ENCODE data around the gene DCAF17.
"Not testable (repeated sequence)": the region's sequence is repeated elsewhere in the genome, so short reads cannot be mapped to it uniquely, and the experiment has no call there.

The DCAF17 gene

GRCh38 chr2:171497664-171498063 lies 63.6 kb downstream of the DCAF17 start:
- H3K79me1 ChIP-seq (ENCODE audit: low read depth, low read length); H3K4ac ChIP-seq (ENCODE audit: low read length); H3K23ac ChIP-seq (ENCODE audit: low read depth, low read length, poor library complexity); H2BK5ac ChIP-seq (ENCODE audit: low read length); H3K27ac ChIP-seq (replicated peaks; ENCODE audit: low read length); H3K9ac ChIP-seq (ENCODE audit: low read depth, low read length, poor library complexity); H3K9me3 ChIP-seq (replicated peaks in 1 of 2; ENCODE audit: control insufficient read depth in 2 of 2, insufficient read depth in 1 of 2, low read depth in 1 of 2, low read length in 2 of 2); H4K8ac ChIP-seq (ENCODE audit: low read depth, low read length); H3K4me3 ChIP-seq (ENCODE audit: low read length in 2 of 2); H3K18ac ChIP-seq (ENCODE audit: low read length); H2AK5ac ChIP-seq (ENCODE audit: low read depth, low read length); H2BK120ac ChIP-seq (ENCODE audit: low read depth, low read length); H3K4me2 ChIP-seq (ENCODE audit: insufficient read depth, low read length, poor library complexity, severe bottlenecking); H3K27me3 ChIP-seq (ENCODE audit: control insufficient read depth in 3 of 3, insufficient read depth in 3 of 3, low read depth in 1 of 3, low read length in 3 of 3); H3K14ac ChIP-seq (ENCODE audit: low read length); DNase-seq (ENCODE audit: low spot score); H2BK12ac ChIP-seq (ENCODE audit: low read length); H2BK15ac ChIP-seq (ENCODE audit: low read length); H2AFZ ChIP-seq (ENCODE audit: low read length); H3K4me1 ChIP-seq (ENCODE audit: control insufficient read depth in 2 of 2, insufficient read depth in 1 of 2, low read depth in 1 of 2, low read length in 2 of 2); H3K36me3 ChIP-seq (replicated peaks in 1 of 2; ENCODE audit: control insufficient read depth in 2 of 2, insufficient read depth in 2 of 2, low read length in 2 of 2); H4K91ac ChIP-seq (ENCODE audit: low read depth, low read length, poor library complexity): not testable (repeated sequence)
- whole genome bisulfite sequencing, 2 donors (ENCODE audit: extremely low coverage in 2 of 2, insufficient read length in 2 of 2, insufficient replicate concordance in 1 of 2) = no CpG with 5 or more reads among the region's 5 CpGs

DNA sequence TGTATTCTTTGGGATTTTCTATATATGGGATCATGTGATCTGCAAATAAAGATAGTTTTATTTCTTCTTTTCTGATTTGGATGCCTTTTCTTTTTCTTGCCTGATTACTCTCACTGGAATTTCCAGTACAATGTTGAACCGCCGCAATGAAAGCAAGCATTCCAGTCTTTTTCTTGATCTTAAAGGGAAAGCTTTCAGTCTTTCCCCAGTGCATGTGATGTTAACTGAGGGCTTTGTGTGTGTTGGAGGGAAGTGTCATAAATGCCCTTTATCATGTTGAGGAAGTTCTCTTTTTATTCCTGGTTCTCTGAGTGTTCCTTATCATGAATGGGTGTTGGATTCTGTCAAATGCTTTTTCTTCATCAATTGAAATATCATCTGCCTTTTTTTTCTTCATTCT lies 71.3 kb downstream of the DCAF17 start:
- Histone ChIP-seq H3K23ac (ENCODE audit: low read depth, low read length, poor library complexity) (no peak overlapping the region), H3K4ac (ENCODE audit: low read length) (no peak overlapping the region), H4K91ac (ENCODE audit: low read depth, low read length, poor library complexity) (no peak overlapping the region), H3K36me3 (replicated peaks in 1 of 2; ENCODE audit: control insufficient read depth in 2 of 2, insufficient read depth in 2 of 2, low read length in 2 of 2) (no peaks in the 10 kb centered on the region), H3K4me3 (ENCODE audit: low read length in 2 of 2) (no peak overlapping the region), H4K8ac (ENCODE audit: low read depth, low read length) (no peak overlapping the region), H2BK120ac (ENCODE audit: low read depth, low read length) (no peak overlapping the region), H3K27me3 (ENCODE audit: control insufficient read depth in 3 of 3, insufficient read depth in 3 of 3, low read depth in 1 of 3, low read length in 3 of 3) (no peaks in the 10 kb centered on the region), H2BK15ac (ENCODE audit: low read length) (no peak overlapping the region), H3K14ac (ENCODE audit: low read length) (no peak overlapping the region), H3K9me3 (replicated peaks in 1 of 2; ENCODE audit: control insufficient read depth in 2 of 2, insufficient read depth in 1 of 2, low read depth in 1 of 2, low read length in 2 of 2) (no peaks in the 10 kb centered on the region), H3K79me1 (ENCODE audit: low read depth, low read length) (no peaks in the 10 kb centered on the region), H3K4me1 (ENCODE audit: control insufficient read depth in 2 of 2, insufficient read depth in 1 of 2, low read depth in 1 of 2, low read length in 2 of 2) (peaks cover 0 to 3% of the 10 kb centered on the region in 2 donors), H3K9ac (ENCODE audit: low read depth, low read length, poor library complexity) (no peak overlapping the region), H2AFZ (ENCODE audit: low read length) (peak overlapping the region; percentile 41), H3K4me2 (ENCODE audit: insufficient read depth, low read length, poor library complexity, severe bottlenecking) (no peak overlapping the region), H3K27ac (replicated peaks; ENCODE audit: low read length) (no peak overlapping the region), H2BK5ac (ENCODE audit: low read length) (no peak overlapping the region), H3K18ac (ENCODE audit: low read length) (no peak overlapping the region), H2AK5ac (ENCODE audit: low read depth, low read length) (no peak overlapping the region), H2BK12ac (ENCODE audit: low read length) (no peak overlapping the region)
- DNase-seq (ENCODE audit: low spot score) = no peak
- WGBS, 2 donors (ENCODE audit: extremely low coverage in 2 of 2, insufficient read length in 2 of 2, insufficient replicate concordance in 1 of 2) = no CpG with 5 or more reads among the region's 2 CpGs

GRCh38 chr2:171509945-171510731 lies 76.1 kb downstream of the DCAF17 start:
- no peak overlapping the region for H3K18ac ChIP-seq (ENCODE audit: low read length)

DNA sequence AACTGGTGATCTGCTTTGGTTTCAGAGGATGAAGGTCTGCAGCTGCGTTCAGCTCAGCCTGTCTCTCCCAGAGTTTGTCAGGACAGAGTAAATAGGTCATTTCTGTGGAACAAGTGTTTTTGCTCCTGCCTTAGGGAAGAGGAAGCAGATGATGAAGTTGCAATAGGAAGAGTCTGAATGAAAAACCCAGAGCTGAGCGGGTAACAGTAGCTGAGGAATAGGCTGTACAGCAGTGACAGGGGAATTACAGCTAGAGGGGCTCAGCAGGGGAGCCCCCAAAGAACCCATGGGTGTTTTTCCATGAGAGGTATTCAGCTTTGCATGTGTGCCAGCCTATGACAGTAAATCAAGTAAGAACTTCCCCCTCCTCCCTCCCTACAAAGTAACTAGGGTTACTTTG lies 78.0 kb downstream of the DCAF17 start:
- no peak for DNase-seq (ENCODE audit: low spot score)
- Histone ChIP-seq H3K14ac (ENCODE audit: low read length) (no peak overlapping the region), H2AK5ac (ENCODE audit: low read depth, low read length) (no peak overlapping the region), H4K91ac (ENCODE audit: low read depth, low read length, poor library complexity) (no peak overlapping the region), H4K8ac (ENCODE audit: low read depth, low read length) (no peak overlapping the region), H2BK120ac (ENCODE audit: low read depth, low read length) (no peak overlapping the region), H2BK12ac (ENCODE audit: low read length) (no peak overlapping the region), H3K23ac (ENCODE audit: low read depth, low read length, poor library complexity) (no peak overlapping the region), H3K9me3 (replicated peaks in 1 of 2; ENCODE audit: control insufficient read depth in 2 of 2, insufficient read depth in 1 of 2, low read depth in 1 of 2, low read length in 2 of 2) (peaks cover 3 to 8% of the 10 kb centered on the region in 2 donors), H3K9ac (ENCODE audit: low read depth, low read length, poor library complexity) (no peak overlapping the region), H2AFZ (ENCODE audit: low read length) (no peak overlapping the region), H3K18ac (ENCODE audit: low read length) (no peak overlapping the region), H2BK15ac (ENCODE audit: low read length) (no peak overlapping the region), H3K36me3 (replicated peaks in 1 of 2; ENCODE audit: control insufficient read depth in 2 of 2, insufficient read depth in 2 of 2, low read length in 2 of 2) (no peaks in the 10 kb centered on the region), H3K79me1 (ENCODE audit: low read depth, low read length) (no peaks in the 10 kb centered on the region), H3K27ac (replicated peaks; ENCODE audit: low read length) (no peak overlapping the region), H3K4ac (ENCODE audit: low read length) (no peak overlapping the region), H2BK5ac (ENCODE audit: low read length) (no peak overlapping the region), H3K4me3 (ENCODE audit: low read length in 2 of 2) (no peak overlapping the region), H3K4me2 (ENCODE audit: insufficient read depth, low read length, poor library complexity, severe bottlenecking) (no peak overlapping the region), H3K27me3 (ENCODE audit: control insufficient read depth in 3 of 3, insufficient read depth in 3 of 3, low read depth in 1 of 3, low read length in 3 of 3) (no peaks in the 10 kb centered on the region), H3K4me1 (ENCODE audit: control insufficient read depth in 2 of 2, insufficient read depth in 1 of 2, low read depth in 1 of 2, low read length in 2 of 2) (peaks cover 6 to 9% of the 10 kb centered on the region in 2 donors)
- WGBS, 2 donors (ENCODE audit: extremely low coverage in 2 of 2, insufficient read length in 2 of 2, insufficient replicate concordance in 1 of 2) = no CpG with 5 or more reads among the region's 2 CpGs

More at GRCh38 chr2:171509945-171510731, 76.1 kb downstream of the DCAF17 start:
- Histone ChIP-seq H3K27me3 (ENCODE audit: control insufficient read depth in 3 of 3, insufficient read depth in 3 of 3, low read depth in 1 of 3, low read length in 3 of 3) (no peaks in the 10 kb centered on the region), H3K4ac (ENCODE audit: low read length) (no peak overlapping the region), H3K79me1 (ENCODE audit: low read depth, low read length) (no peaks in the 10 kb centered on the region), H3K9me3 (replicated peaks in 1 of 2; ENCODE audit: control insufficient read depth in 2 of 2, insufficient read depth in 1 of 2, low read depth in 1 of 2, low read length in 2 of 2) (no peaks in the 10 kb centered on the region), H3K9ac (ENCODE audit: low read depth, low read length, poor library complexity) (no peak overlapping the region), H4K8ac (ENCODE audit: low read depth, low read length) (no peak overlapping the region), H2BK15ac (ENCODE audit: low read length) (no peak overlapping the region), H3K14ac (ENCODE audit: low read length) (no peak overlapping the region), H2BK5ac (ENCODE audit: low read length) (no peak overlapping the region), H2BK120ac (ENCODE audit: low read depth, low read length) (no peak overlapping the region), H3K27ac (replicated peaks; ENCODE audit: low read length) (no peak overlapping the region), H2AK5ac (ENCODE audit: low read depth, low read length) (no peak overlapping the region), H3K23ac (ENCODE audit: low read depth, low read length, poor library complexity) (no peak overlapping the region), H3K4me2 (ENCODE audit: insufficient read depth, low read length, poor library complexity, severe bottlenecking) (no peak overlapping the region), H3K4me1 (ENCODE audit: control insufficient read depth in 2 of 2, insufficient read depth in 1 of 2, low read depth in 1 of 2, low read length in 2 of 2) (peaks cover 1 to 3% of the 10 kb centered on the region in 2 donors), H2AFZ (ENCODE audit: low read length) (no peak overlapping the region), H3K4me3 (ENCODE audit: low read length in 2 of 2) (no peak overlapping the region), H2BK12ac (ENCODE audit: low read length) (no peak overlapping the region), H3K36me3 (replicated peaks in 1 of 2; ENCODE audit: control insufficient read depth in 2 of 2, insufficient read depth in 2 of 2, low read length in 2 of 2) (no peaks in the 10 kb centered on the region), H4K91ac (ENCODE audit: low read depth, low read length, poor library complexity) (no peak overlapping the region)
- DNase-seq (ENCODE audit: low spot score) = no peak
- WGBS, 2 donors (ENCODE audit: extremely low coverage in 2 of 2, insufficient read length in 2 of 2, insufficient replicate concordance in 1 of 2) = no CpG with 5 or more reads among the region's 9 CpGs

Data from neuronal stem cell (in vitro differentiated cells).